ENCODE data around the gene ASS1.

GRCh38 chr9:130487500-130487899 lies 42.7 kb downstream of the ASS1 start:
- TF ChIP-seq CTCF (IDR thresholded peaks at IDR 0.05; ENCODE audit: borderline replicate concordance, extremely low read depth, low read length, poor library complexity, severe bottlenecking), result no peak
- no peak for TF ChIP-seq EZH2 (IDR thresholded peaks at IDR 0.05; ENCODE audit: borderline replicate concordance, low read depth, low read length, severe bottlenecking)
